Nephron (organoid): ENCODE results near the gene LIMS1.

Source experiments
- H3K27ac Mint-ChIP-seq, 3 experiments: 2 replicates each; pipeline ENCODE4 v1.8.0; 2020; ENCODE audit warnings: mixed read lengths in 3 of 3, mild to moderate bottlenecking in 2 of 3, moderate library complexity in 1 of 3
- H3K27me3 Mint-ChIP-seq: 2 replicates; pipeline ENCODE4 v1.8.0; 2021; ENCODE audit warnings: low read depth, mild to moderate bottlenecking, moderate library complexity, mixed read lengths
- H3K36me3 Mint-ChIP-seq: 2 replicates; pipeline ENCODE4 v1.8.0; 2020; ENCODE audit warnings: low read depth, mixed read lengths
- H3K4me1 Mint-ChIP-seq: 2 replicates; pipeline ENCODE4 v1.8.0; 2020; ENCODE audit warnings: mixed read lengths
- H3K4me3 Mint-ChIP-seq, 3 experiments: 2 replicates each; pipeline ENCODE4 v1.8.0; 2020; ENCODE audit warnings: mild to moderate bottlenecking in 3 of 3, mixed read lengths in 3 of 3, moderate library complexity in 2 of 3
- H3K9me3 Mint-ChIP-seq: 2 replicates; pipeline ENCODE4 v1.8.0; 2020; ENCODE audit warnings: mixed read lengths
- CTCF ChIP-seq, 3 experiments: fragments of 200-600 bp; sonication (generic); IDR thresholded peaks; one replicate each; pipeline ENCODE4 v1.5.0; 2021; ENCODE audit warnings: antibody characterized with exemption in 3 of 3; ENCODE audit not compliant: unreplicated experiment in 3 of 3

The LIMS1 gene

GRCh38 chr2:108538000-108538625 lies 3.8 kb downstream of the LIMS1 start:
- no peaks in the 10 kb centered on the region for H3K27me3 Mint-ChIP-seq
- TF ChIP-seq CTCF (IDR thresholded peaks at IDR 0.05; ENCODE audit: unreplicated experiment in 3 of 3), result no peak
- H3K36me3 Mint-ChIP-seq, result peaks cover 15% of the 10 kb centered on the region
- peaks cover 46% of the 10 kb centered on the region for H3K4me1 Mint-ChIP-seq
- peak overlapping the region in 2 of 3 experiments; percentile 40 to 64 for H3K27ac Mint-ChIP-seq
- peak overlapping the region in 2 of 3 experiments; percentile 74 to 98 for H3K4me3 Mint-ChIP-seq
- H3K9me3 Mint-ChIP-seq, result no peaks in the 10 kb centered on the region

- Mint-ChIP-seq H3K27me3 (no peaks in the 10 kb centered on the region), H3K9me3 (no peaks in the 10 kb centered on the region), H3K4me1 (peaks cover 33% of the 10 kb centered on the region), H3K36me3 (peaks cover 26% of the 10 kb centered on the region), H3K27ac (peak overlapping the region in 2 of 3 experiments; percentile 15 to 29), H3K4me3 (no peak overlapping the region)
- no peak for TF ChIP-seq CTCF (IDR thresholded peaks at IDR 0.05; ENCODE audit: unreplicated experiment in 3 of 3)
These were observed 7.2 kb downstream of the LIMS1 start for GRCh38 chr2:108541451-108541850.

GRCh38 chr2:108542071-108542470 lies 7.8 kb downstream of the LIMS1 start:
- H3K4me1 Mint-ChIP-seq, result peaks cover 37% of the 10 kb centered on the region
- peak overlapping the region; percentile 11 to 29 (median 15) for H3K27ac Mint-ChIP-seq
- H3K9me3 Mint-ChIP-seq, result no peaks in the 10 kb centered on the region
- peaks cover 26% of the 10 kb centered on the region for H3K36me3 Mint-ChIP-seq
- no peaks in the 10 kb centered on the region for H3K27me3 Mint-ChIP-seq
- no peak overlapping the region for H3K4me3 Mint-ChIP-seq
- no peak for TF ChIP-seq CTCF (IDR thresholded peaks at IDR 0.05; ENCODE audit: unreplicated experiment in 3 of 3)

- Mint-ChIP-seq H3K4me3 (no peak overlapping the region), H3K36me3 (peaks cover 14% of the 10 kb centered on the region), H3K27ac (peak overlapping the region in 2 of 3 experiments; percentile 5 to 24), H3K27me3 (no peaks in the 10 kb centered on the region), H3K9me3 (no peaks in the 10 kb centered on the region), H3K4me1 (peaks cover 24% of the 10 kb centered on the region)
- no peak for TF ChIP-seq CTCF (IDR thresholded peaks at IDR 0.05; ENCODE audit: unreplicated experiment in 3 of 3)
These were observed 13.3 kb downstream of the LIMS1 start for GRCh38 chr2:108547606-108548005.

- Mint-ChIP-seq H3K27ac (peak overlapping the region in 2 of 3 experiments; percentile 5 to 24), H3K27me3 (no peaks in the 10 kb centered on the region), H3K9me3 (no peaks in the 10 kb centered on the region), H3K4me1 (peaks cover 30% of the 10 kb centered on the region), H3K36me3 (peaks cover 11% of the 10 kb centered on the region), H3K4me3 (no peak overlapping the region)
- TF ChIP-seq CTCF (IDR thresholded peaks at IDR 0.05; ENCODE audit: unreplicated experiment in 3 of 3), result no peak
These were observed 14.1 kb downstream of the LIMS1 start for GRCh38 chr2:108548208-108549003.
